HepG2 (cell line): Measurements from ENCODE around the gene NYAP1. TPM values are rescaled to one million over a fixed set of nuclear protein-coding genes. Genes with fewer than 3 reads are reported as not detected.

ENCODE experiments used
- ARNTL ChIP-seq: sonication (generic); formaldehyde crosslinking; IDR thresholded peaks from 2 replicates; pipeline ENCODE4 v1.4.0; 2020; ENCODE audit warnings: mild to moderate bottlenecking, missing genetic modification reagents
- HBP1 ChIP-seq: IDR thresholded peaks from 2 replicates; pipeline ENCODE4 v1.6.1; 2016; ENCODE audit warnings: low read depth, control low read depth
- HDAC6 ChIP-seq: fragments of 200-600 bp; sonication (generic); IDR thresholded peaks from 2 replicates; pipeline ENCODE4 v1.7.0; 2017; ENCODE audit warnings: mild to moderate bottlenecking, antibody characterized with exemption, low read length, low read depth
- HNF1A ChIP-seq, 2 experiments: sonication (generic) in 1 of 2; formaldehyde crosslinking in 1 of 2; IDR thresholded peaks; 2 replicates each; pipeline versions ENCODE4 v1.4.0 to v1.6.1; 2016 to 2020; ENCODE audit warnings: borderline replicate concordance in 1 of 2, low read depth in 1 of 2, mild to moderate bottlenecking in 1 of 2, missing genetic modification reagents in 1 of 2
- HNRNPK ChIP-seq: fragments of 200-400 bp; formaldehyde crosslinking; IDR thresholded peaks from 2 replicates; pipeline ENCODE4 v1.6.1; 2018; ENCODE audit warnings: low read length, low read depth, moderate library complexity, mild to moderate bottlenecking; ENCODE audit not compliant: poor library complexity, severe bottlenecking
- MEIS1 ChIP-seq: sonication (generic); formaldehyde crosslinking; IDR thresholded peaks from 2 replicates; pipeline ENCODE4 v1.9.0; 2021; ENCODE audit warnings: mild to moderate bottlenecking, missing genetic modification reagents, moderate library complexity, borderline replicate concordance
- MXD3 ChIP-seq: IDR thresholded peaks from 2 replicates; pipeline ENCODE4 v1.6.1; 2016; ENCODE audit warnings: mild to moderate bottlenecking, missing biosample characterization, missing genetic modification reagents
- NFYC ChIP-seq: IDR thresholded peaks from 2 replicates; pipeline ENCODE4 v1.6.1; 2016; ENCODE audit warnings: missing genetic modification reagents, missing compliant biosample characterization
- NRL ChIP-seq: sonication (generic); formaldehyde crosslinking; IDR thresholded peaks from 2 replicates; pipeline ENCODE4 v1.5.0; 2020; ENCODE audit warnings: missing genetic modification reagents, mild to moderate bottlenecking, moderate library complexity, borderline replicate concordance
- POGK ChIP-seq: sonication (generic); formaldehyde crosslinking; conservative IDR thresholded peaks from 2 replicates; pipeline ENCODE4 v1.8.0; 2022; ENCODE audit warnings: mild to moderate bottlenecking, moderate library complexity, missing genetic modification reagents
- RFX1 ChIP-seq: fragments of 450-650 bp; IDR thresholded peaks from 2 replicates; pipeline ENCODE4 v1.6.1; 2017
- RFX3 ChIP-seq: IDR thresholded peaks from 2 replicates; pipeline ENCODE4 v1.6.1; 2016; ENCODE audit warnings: missing biosample characterization, missing genetic modification reagents
- SMAD3 ChIP-seq: sonication (generic); formaldehyde crosslinking; IDR thresholded peaks from 2 replicates; pipeline ENCODE4 v1.4.0; 2020; ENCODE audit warnings: missing genetic modification reagents
- STAT6 ChIP-seq: sonication (generic); formaldehyde crosslinking; IDR thresholded peaks from 2 replicates; pipeline ENCODE4 v1.4.0; 2020; ENCODE audit warnings: missing genetic modification reagents, mild to moderate bottlenecking, borderline replicate concordance
- TEF ChIP-seq: sonication (generic); formaldehyde crosslinking; IDR thresholded peaks from 2 replicates; pipeline ENCODE4 v1.5.0; 2020; ENCODE audit warnings: missing genetic modification reagents
- ZNF570 ChIP-seq: sonication (generic); formaldehyde crosslinking; IDR thresholded peaks from 2 replicates; pipeline ENCODE4 v1.4.0; 2020; ENCODE audit warnings: mild to moderate bottlenecking, missing genetic modification reagents, borderline replicate concordance
- polyA plus RNA-seq, 8 experiments: library from polyadenylated mRNA; depleted of rRNA in 3 of 8; stranded (reverse) in 7 of 8; unstranded in 1 of 8; fragments of >200 nt; fragmentation: Illumina TruSeq in 4 of 8; extraction: Trizol in 4 of 8; gene quantifications; 2 replicates each; pipeline versions ENCODE4 v1.2.1 to v1.2.3, GENCODE V29; 2011 to 2016; ENCODE audit warnings: low read depth in 4 of 8, missing spikeins in 1 of 8, mixed read lengths in 1 of 8; ENCODE audit not compliant: insufficient read depth in 1 of 8
- total RNA-seq, 5 experiments: library from RNA; depleted of rRNA; stranded (reverse); fragments of >200 nt; fragmentation: Illumina TruSeq; extraction: Trizol; gene quantifications; 2 replicates each; pipeline ENCODE4 v1.2.3, GENCODE V29; 2016; ENCODE audit warnings: low read depth in 1 of 5

The NYAP1 gene
- total and polyA plus RNA-seq, 2 of the 13 experiments (the other 11 are each of a cell fraction or from before 2014, with no cell fraction given), result 0.15 to 0.46 TPM

- TF ChIP-seq STAT6 (CRISPR knock-in tag), result no peak
- TF ChIP-seq MEIS1 (CRISPR knock-in tag), result peak; percentile 31; the same call in 1 of the 2 replicates
- TF ChIP-seq TEF (CRISPR knock-in tag), result no peak
- no peak for TF ChIP-seq SMAD3
- TF ChIP-seq HDAC6, result no peak
- TF ChIP-seq ARNTL (CRISPR knock-in tag), result peak; percentile 63; the same call in 1 of the 2 replicates
- TF ChIP-seq POGK (CRISPR knock-in tag), result peak; percentile 64
- no peak for TF ChIP-seq RFX3 (CRISPR knock-in tag)
- TF ChIP-seq RFX1, result no peak; the same call in 1 of the 2 replicates
- TF ChIP-seq HBP1 (CRISPR knock-in tag), result peak; percentile 98
- peak; percentile 17; the same call in 1 of the 2 replicates for TF ChIP-seq HNF1A (IDR thresholded peaks at IDR 0.05; ENCODE audit: low read depth)
- TF ChIP-seq HNF1A (CRISPR knock-in tag; IDR thresholded peaks at IDR 0.05; ENCODE audit: borderline replicate concordance), result 0 out of 2 replicates have a peak, but pooled peaks have one; percentile 21
- TF ChIP-seq MXD3, result no peak
- no peak for TF ChIP-seq ZNF570
- peak; percentile 95 for TF ChIP-seq NFYC (CRISPR knock-in tag)
- TF ChIP-seq HNRNPK, result peak; percentile 86
- TF ChIP-seq NRL (CRISPR knock-in tag), result peak; percentile 84
These were observed 55.1 kb downstream of the NYAP1 start, which contains the start of gene AGFG2 (continued) for GRCh38 chr7:100538654-100539435.
